HG02763 (cell line): ENCODE data around the gene SMS.

Experiments
- ATAC-seq: cut with Tn5 transposase; IDR thresholded peaks from one replicate; pipeline ENCODE4 v1.9.1; 2021; ENCODE audit warnings: mild to moderate bottlenecking, moderate library complexity; ENCODE audit not compliant: unreplicated experiment

The SMS gene

DNA sequence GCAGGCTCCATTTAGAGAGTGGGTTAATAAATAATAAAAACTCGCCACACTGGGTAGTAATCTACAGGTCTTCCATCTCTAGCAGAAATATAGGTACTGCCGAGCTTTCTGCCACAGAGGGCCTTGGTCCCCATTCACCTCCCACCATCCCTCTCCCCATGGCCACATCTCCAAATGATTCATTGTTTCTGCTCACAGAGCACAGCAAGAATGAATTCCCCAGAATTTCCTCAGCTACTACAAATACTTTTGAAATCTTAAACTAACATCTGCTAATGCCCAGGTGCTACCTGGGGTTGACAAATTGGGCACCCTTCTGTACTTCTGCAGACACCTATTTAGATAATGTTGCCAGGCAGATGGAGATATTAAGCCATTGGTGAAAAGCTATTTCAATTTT is 96.7 kb downstream of the SMS start:
- ATAC-seq, result no peak

DNA sequence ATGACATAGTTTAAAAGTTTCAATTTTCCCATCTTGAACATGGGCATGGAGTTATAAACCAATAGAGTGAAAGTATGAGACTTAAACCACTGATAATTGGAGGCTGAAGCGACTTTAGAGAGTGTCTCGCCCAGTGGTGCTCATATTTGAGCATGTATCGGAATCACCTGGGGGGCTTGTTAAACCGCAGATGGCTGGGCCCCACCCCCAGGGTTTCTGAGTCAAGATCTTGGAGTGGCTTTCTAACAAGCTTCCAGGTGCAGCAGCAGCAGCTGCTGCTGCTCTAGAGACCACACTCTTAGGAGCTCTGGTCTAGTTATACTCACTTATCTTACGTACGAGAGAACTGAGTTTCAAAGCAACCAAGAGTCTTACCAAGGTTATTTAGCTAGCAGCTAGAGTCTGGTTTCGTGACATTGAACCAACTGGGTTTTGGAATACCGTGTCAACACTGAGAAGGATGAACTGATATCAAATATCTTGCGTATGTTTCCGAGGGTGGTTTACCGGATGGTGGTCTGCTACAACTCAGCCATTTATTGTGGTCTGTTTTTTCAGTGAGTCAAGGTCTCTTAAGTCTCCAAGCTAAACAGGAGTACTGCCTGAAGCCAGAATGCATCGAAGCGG is 97.5 kb downstream of the SMS start:
- ATAC-seq, result no peak

DNA sequence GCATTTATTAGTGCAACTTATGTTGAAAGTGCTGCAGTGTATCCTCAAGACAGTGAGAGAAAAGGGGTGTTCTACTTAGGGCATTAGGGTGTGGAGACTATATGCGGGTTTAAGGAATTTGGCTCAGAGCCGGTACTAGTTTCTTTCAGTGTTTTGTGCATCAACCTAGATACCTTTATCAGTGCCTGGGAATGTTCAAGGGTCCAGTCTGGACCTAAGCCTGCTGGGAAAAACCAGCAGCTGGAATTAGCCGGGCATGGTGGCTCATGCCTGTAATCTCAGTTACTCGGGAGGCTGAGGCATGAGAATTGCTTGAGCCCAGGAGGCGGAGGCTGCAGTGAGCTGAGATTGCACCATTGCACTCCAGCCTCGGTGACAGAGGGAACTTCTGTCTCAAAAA is 99.0 kb downstream of the SMS start:
- ATAC-seq, result no peak

DNA sequence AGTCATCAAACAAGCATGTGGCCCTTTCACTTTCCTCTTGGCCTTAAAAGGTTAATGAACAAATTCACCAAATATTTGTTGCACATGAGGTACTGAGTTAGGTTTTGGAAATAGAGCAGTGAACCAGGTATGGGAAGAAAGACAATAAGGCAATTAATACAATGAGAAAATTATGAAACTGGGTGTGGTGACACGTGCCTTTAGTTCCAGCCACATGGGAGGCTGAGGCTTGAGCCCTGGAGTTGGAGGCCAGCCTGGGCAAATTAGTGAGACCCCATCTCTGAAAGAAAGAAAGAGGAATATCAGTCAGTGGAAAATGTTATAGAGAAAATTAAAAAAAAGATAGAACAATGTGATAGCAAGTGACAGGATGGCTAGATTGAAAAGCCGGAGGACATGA is 99.7 kb downstream of the SMS start:
- no peak for ATAC-seq

DNA sequence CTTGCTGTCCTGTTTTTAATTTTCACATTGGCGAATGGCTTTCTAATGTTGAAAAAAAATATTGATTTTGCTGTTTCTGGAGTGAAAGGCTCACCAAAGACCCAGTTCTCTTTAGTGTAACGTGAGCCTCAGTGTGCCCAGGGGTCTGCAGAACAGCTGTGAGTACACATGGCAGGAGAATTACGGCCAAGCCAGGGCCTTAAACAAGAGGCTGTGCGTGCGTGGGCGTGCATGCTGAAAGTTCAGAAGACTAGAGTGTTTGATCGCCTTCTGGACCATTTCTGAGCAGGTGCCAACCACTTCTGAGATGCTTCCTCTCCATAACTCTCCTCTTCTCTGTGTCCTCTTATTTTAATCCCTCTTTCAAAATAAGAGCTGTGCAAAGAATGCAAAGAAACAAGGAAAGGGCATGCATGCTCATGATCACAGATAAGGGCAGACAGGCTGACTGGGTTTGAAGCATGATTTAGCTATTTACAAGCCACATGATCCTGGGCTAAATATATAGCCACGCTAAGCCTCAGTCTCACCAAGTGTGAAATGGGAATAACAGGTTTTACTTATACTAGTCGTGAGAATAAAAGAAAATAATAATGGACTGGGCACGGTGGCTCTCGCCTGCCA is 101.5 kb downstream of the SMS start:
- ATAC-seq, result no peak

DNA sequence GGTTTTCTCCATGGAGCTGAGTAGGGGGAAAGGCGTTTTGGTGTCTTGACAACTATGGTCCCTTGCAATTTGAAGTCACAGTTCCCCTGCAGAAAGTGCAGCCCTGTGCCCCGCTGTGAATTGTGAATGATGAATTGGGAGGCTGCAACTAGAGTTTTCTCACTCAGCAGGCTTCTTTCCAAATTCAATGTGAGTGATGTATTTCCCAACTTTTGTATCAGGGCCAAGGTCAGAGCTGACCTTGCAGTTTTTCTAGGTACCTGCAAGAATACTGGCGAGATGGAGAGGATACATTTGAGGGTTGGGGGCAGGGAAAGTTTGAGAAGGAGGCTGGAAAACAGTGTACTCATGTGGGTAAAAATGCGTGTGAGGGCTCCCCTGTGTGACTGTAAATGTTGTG is 103.4 kb downstream of the SMS start:
- ATAC-seq, result no peak
